ENCODE data around the gene DTX3.

The DTX3 gene

GRCh38 chr12:57610554-57611107 lies 6.0 kb downstream of the DTX3 start:
- Histone ChIP-seq H3K9me3 (no peaks in the 10 kb centered on the region), H3K4me1 (ENCODE audit: control insufficient read depth in 1 of 2, insufficient read depth in 1 of 2, low read depth in 1 of 2, low read length in 1 of 2) (peaks cover 0 to 12% of the 10 kb centered on the region in 2 experiments), H3K27ac (no peak overlapping the region), H3K4me3 (ENCODE audit: low read depth in 1 of 2, low read length in 1 of 2) (no peak overlapping the region), H3K27me3 (peaks cover 100% of the 10 kb centered on the region), H3K36me3 (no peaks in the 10 kb centered on the region)
- TF ChIP-seq, protein P1, sequence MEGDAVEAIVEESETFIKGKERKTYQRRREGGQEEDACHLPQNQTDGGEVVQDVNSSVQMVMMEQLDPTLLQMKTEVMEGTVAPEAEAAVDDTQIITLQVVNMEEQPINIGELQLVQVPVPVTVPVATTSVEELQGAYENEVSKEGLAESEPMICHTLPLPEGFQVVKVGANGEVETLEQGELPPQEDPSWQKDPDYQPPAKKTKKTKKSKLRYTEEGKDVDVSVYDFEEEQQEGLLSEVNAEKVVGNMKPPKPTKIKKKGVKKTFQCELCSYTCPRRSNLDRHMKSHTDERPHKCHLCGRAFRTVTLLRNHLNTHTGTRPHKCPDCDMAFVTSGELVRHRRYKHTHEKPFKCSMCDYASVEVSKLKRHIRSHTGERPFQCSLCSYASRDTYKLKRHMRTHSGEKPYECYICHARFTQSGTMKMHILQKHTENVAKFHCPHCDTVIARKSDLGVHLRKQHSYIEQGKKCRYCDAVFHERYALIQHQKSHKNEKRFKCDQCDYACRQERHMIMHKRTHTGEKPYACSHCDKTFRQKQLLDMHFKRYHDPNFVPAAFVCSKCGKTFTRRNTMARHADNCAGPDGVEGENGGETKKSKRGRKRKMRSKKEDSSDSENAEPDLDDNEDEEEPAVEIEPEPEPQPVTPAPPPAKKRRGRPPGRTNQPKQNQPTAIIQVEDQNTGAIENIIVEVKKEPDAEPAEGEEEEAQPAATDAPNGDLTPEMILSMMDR (IDR thresholded peaks at IDR 0.05): no peak

- no peaks in the 10 kb centered on the region for H3K36me3 ChIP-seq
- no peaks in the 10 kb centered on the region for H3K9me3 ChIP-seq
- H3K27me3 ChIP-seq: peaks cover 100% of the 10 kb centered on the region
- H3K27ac ChIP-seq: no peak within 1 kb of the TSS
- H3K4me3 ChIP-seq (ENCODE audit: low read depth in 1 of 2, low read length in 1 of 2): peak within 1 kb of the TSS in 1 of 2 experiments; percentile 43
- peaks cover 0 to 12% of the 10 kb centered on the region in 2 experiments for H3K4me1 ChIP-seq (ENCODE audit: control insufficient read depth in 1 of 2, insufficient read depth in 1 of 2, low read depth in 1 of 2, low read length in 1 of 2)
- TF ChIP-seq, protein P1 (IDR thresholded peaks at IDR 0.05): no peak
These were observed 6.6 kb downstream of the DTX3 start, which contains the start of gene ARHGEF25 for GRCh38 chr12:57611108-57611826. Gene ARHGEF25 (plus strand): TSS chr12:57611435. CDS start chr12:57611895, 460 bp downstream.

GRCh38 chr12:57611827-57612710 lies 7.4 kb downstream of the DTX3 start:
- peaks cover 0 to 12% of the 10 kb centered on the region in 2 experiments for H3K4me1 ChIP-seq (ENCODE audit: control insufficient read depth in 1 of 2, insufficient read depth in 1 of 2, low read depth in 1 of 2, low read length in 1 of 2)
- TF ChIP-seq, protein P1 (IDR thresholded peaks at IDR 0.05): no peak
- no peak overlapping the region for H3K4me3 ChIP-seq (ENCODE audit: low read depth in 1 of 2, low read length in 1 of 2)
- H3K27ac ChIP-seq: no peak overlapping the region
- no peaks in the 10 kb centered on the region for H3K36me3 ChIP-seq
- H3K9me3 ChIP-seq: no peaks in the 10 kb centered on the region
- H3K27me3 ChIP-seq: peaks cover 100% of the 10 kb centered on the region

DNA sequence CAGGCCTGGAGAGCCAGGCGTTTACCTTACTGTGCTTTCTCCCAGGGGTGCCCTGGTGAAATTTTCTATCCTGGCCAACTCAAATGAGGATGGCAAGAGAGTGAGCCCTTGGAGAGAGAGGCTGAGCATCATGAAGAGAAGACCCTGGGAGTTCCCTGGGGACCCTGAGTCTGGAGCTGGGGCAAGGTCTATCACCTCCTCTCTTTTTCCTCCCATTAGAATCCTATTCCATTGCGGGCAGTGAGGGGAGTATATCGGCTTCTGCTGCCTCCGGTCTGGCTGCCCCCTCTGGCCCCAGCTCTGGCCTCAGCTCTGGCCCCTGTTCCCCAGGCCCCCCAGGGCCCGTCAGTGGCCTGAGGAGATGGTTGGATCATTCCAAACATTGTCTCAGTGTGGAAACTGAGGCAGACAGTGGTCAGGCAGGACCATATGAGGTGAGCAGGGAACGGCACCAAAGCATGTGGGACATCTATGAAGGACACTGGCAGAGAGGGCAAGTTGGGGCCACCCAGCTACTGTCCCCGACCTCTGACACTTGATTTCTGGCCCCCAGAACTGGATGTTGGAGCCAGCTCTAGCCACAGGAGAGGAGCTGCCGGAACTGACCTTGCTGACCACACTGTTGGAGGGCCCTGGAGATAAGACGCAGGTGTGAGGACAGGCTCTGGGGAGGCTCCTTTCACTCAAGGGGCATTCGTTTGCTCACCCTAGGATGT lies 8.2 kb downstream of the DTX3 start:
- Histone ChIP-seq H3K27ac (no peak overlapping the region), H3K4me3 (ENCODE audit: low read depth in 1 of 2, low read length in 1 of 2) (no peak overlapping the region), H3K36me3 (no peaks in the 10 kb centered on the region), H3K9me3 (no peaks in the 10 kb centered on the region), H3K4me1 (ENCODE audit: control insufficient read depth in 1 of 2, insufficient read depth in 1 of 2, low read depth in 1 of 2, low read length in 1 of 2) (peaks cover 0 to 12% of the 10 kb centered on the region in 2 experiments), H3K27me3 (peaks cover 100% of the 10 kb centered on the region)
- TF ChIP-seq, protein P1 (IDR thresholded peaks at IDR 0.05): no peak
